H1 (cell line): ENCODE data around the gene EPM2A. TPM values are rescaled to one million over a fixed set of nuclear protein-coding genes. Genes with fewer than 3 reads are reported as not detected.

Experiments used
- CTCF ChIA-PET: fragments of 300-600 bp; sonication (Branson Sonifier 250); formaldehyde crosslinking; loops from one replicate; lab custom pipeline; 2021; ENCODE audit not compliant: partially characterized antibody; lab: Charles Lee
- POLR2A ChIA-PET: fragments of 300-600 bp; sonication (Branson Sonifier 250); formaldehyde crosslinking; loops from one replicate; lab custom pipeline; 2021; ENCODE audit warnings: inconsistent platforms; ENCODE audit not compliant: partially characterized antibody; lab: Charles Lee
- DNase-seq, 2 experiments: peaks; one replicate each; pipeline versions ENCODE4 v3.0.0 to v3.0.0-alpha.2; 2010 to 2022; ENCODE audit warnings: low spot score in 2 of 2, low read depth in 1 of 2, mixed read lengths in 1 of 2
- FAIRE-seq: peaks from 2 replicates; lab custom pipeline; 2011; peaks lifted over from hg19 to GRCh38; lab: Jason Lieb, UNC
- H2AFZ ChIP-seq: 2 replicates; pipeline ENCODE4 v1.8.1; 2012; ENCODE audit warnings: low read length, inconsistent platforms
- H2AK5ac ChIP-seq: 2 replicates; pipeline ENCODE4 v1.6.1; 2013; ENCODE audit warnings: low read depth, low read length
- H2BK120ac ChIP-seq: replicated peaks from 2 replicates; pipeline ENCODE3; 2013; ENCODE audit warnings: low read depth, low read length, inconsistent platforms
- H2BK12ac ChIP-seq: 2 replicates; pipeline ENCODE4 v1.6.1; 2013; ENCODE audit warnings: low read depth, low read length
- H2BK15ac ChIP-seq: 2 replicates; pipeline ENCODE4 v1.6.1; 2013; ENCODE audit warnings: low read length
- H2BK20ac ChIP-seq: 2 replicates; pipeline ENCODE4 v1.6.1; 2013; ENCODE audit warnings: low read length
- H2BK5ac ChIP-seq: 2 replicates; pipeline ENCODE4 v1.6.1; 2013; ENCODE audit warnings: low read depth, low read length
- H3K14ac ChIP-seq: 2 replicates; pipeline ENCODE4 v1.6.1; 2013; ENCODE audit warnings: inconsistent platforms; ENCODE audit not compliant: insufficient read length
- H3K18ac ChIP-seq: 2 replicates; pipeline ENCODE4 v1.6.1; 2013; ENCODE audit warnings: low read length; ENCODE audit errors: extremely low read depth
- H3K23ac ChIP-seq: 2 replicates; pipeline ENCODE4 v1.6.1; 2013; ENCODE audit warnings: inconsistent platforms; ENCODE audit not compliant: insufficient read length
- H3K23me2 ChIP-seq: 2 replicates; pipeline ENCODE4 v1.6.1; 2013; ENCODE audit warnings: low read depth, low read length
- H3K27ac ChIP-seq: 2 replicates; pipeline ENCODE4 v1.6.1; 2011; ENCODE audit warnings: low read depth, low read length, inconsistent platforms
- H3K27me3 ChIP-seq, 4 experiments: replicated peaks in 1 of 4; 1 replicate in 1 of 4; 2 replicates in 3 of 4; pipeline versions ENCODE4 v1.6.1 to v1.8.1; 2011 to 2013; ENCODE audit warnings: low read length in 3 of 4, mild to moderate bottlenecking in 3 of 4, inconsistent platforms in 2 of 4, mixed read lengths in 2 of 4, moderate library complexity in 1 of 4; ENCODE audit not compliant: control insufficient read depth in 3 of 4, insufficient read depth in 3 of 4; ENCODE audit errors: extremely low read depth in 1 of 4
- H3K36me3 ChIP-seq, 4 experiments: 2 replicates each; pipeline versions ENCODE4 v1.6.1 to v1.8.1; 2011 to 2013; ENCODE audit warnings: mild to moderate bottlenecking in 4 of 4, low read length in 3 of 4, moderate library complexity in 2 of 4, control low read depth in 1 of 4, inconsistent platforms in 1 of 4; ENCODE audit not compliant: insufficient read depth in 4 of 4, control insufficient read depth in 2 of 4
- H3K4ac ChIP-seq: replicated peaks from 2 replicates; pipeline ENCODE3; 2013; ENCODE audit warnings: low read length, low read depth, mixed read lengths, inconsistent platforms; ENCODE audit not compliant: insufficient read length
- H3K4me1 ChIP-seq, 4 experiments: replicated peaks in 1 of 4; 1 replicate in 1 of 4; 2 replicates in 3 of 4; pipeline versions ENCODE4 v1.6.1 to v1.8.1; 2011 to 2013; ENCODE audit warnings: low read length in 3 of 4, inconsistent platforms in 2 of 4, mixed read lengths in 1 of 4; ENCODE audit not compliant: insufficient read depth in 4 of 4, control insufficient read depth in 3 of 4
- H3K4me2 ChIP-seq, 2 experiments: 2 replicates each; pipeline versions ENCODE4 v1.6.1 to v1.8.1; 2011 to 2013; ENCODE audit warnings: low read depth in 2 of 2, low read length in 2 of 2, control low read depth in 1 of 2, inconsistent platforms in 1 of 2, mild to moderate bottlenecking in 1 of 2; ENCODE audit not compliant: insufficient read depth in 1 of 2
- H3K4me3 ChIP-seq, 4 experiments: fragments of 200-600, 300-600 bp in 1 of 4; sonication (generic), shearing (Covaris generic), sonication (Bioruptor Twin) in 1 of 4; 2 replicates each; pipeline versions ENCODE4 v1.5.1 to v1.8.1; 2011 to 2016; ENCODE audit warnings: low read length in 4 of 4, low read depth in 3 of 4, control low read depth in 2 of 4, inconsistent platforms in 2 of 4, mild to moderate bottlenecking in 2 of 4, mixed read lengths in 1 of 4, moderate library complexity in 1 of 4; ENCODE audit not compliant: insufficient read depth in 2 of 4; ENCODE audit errors: extremely low read depth in 1 of 4
- H3K56ac ChIP-seq: replicated peaks from 2 replicates; pipeline ENCODE3; 2013; ENCODE audit warnings: low read depth, mild to moderate bottlenecking, mixed read lengths, low read length, inconsistent platforms; ENCODE audit not compliant: insufficient read length
- H3K79me1 ChIP-seq: 2 replicates; pipeline ENCODE4 v1.6.1; 2013; ENCODE audit warnings: low read depth, low read length, control low read depth
- H3K79me2 ChIP-seq, 2 experiments: 2 replicates each; pipeline versions ENCODE4 v1.6.1 to v1.8.1; 2012 to 2013; ENCODE audit warnings: low read length in 2 of 2, mild to moderate bottlenecking in 2 of 2, inconsistent platforms in 1 of 2; ENCODE audit not compliant: insufficient read depth in 2 of 2, control insufficient read depth in 1 of 2
- H3K9ac ChIP-seq, 4 experiments: replicated peaks in 1 of 4; 1 replicate in 1 of 4; 2 replicates in 3 of 4; pipeline versions ENCODE4 v1.6.1 to v1.8.1; 2011 to 2013; ENCODE audit warnings: low read depth in 3 of 4, low read length in 3 of 4, control low read depth in 2 of 4, mild to moderate bottlenecking in 2 of 4, moderate library complexity in 2 of 4, inconsistent platforms in 1 of 4; ENCODE audit errors: extremely low read depth in 1 of 4
- H3K9me3 ChIP-seq, 2 experiments: 2 replicates each; pipeline versions ENCODE4 v1.6.1 to v1.8.1; 2012 to 2013; ENCODE audit warnings: mild to moderate bottlenecking in 2 of 2, moderate library complexity in 2 of 2, control low read depth in 1 of 2, inconsistent platforms in 1 of 2, low read depth in 1 of 2, low read length in 1 of 2, mixed read lengths in 1 of 2; ENCODE audit not compliant: insufficient read depth in 2 of 2
- H4K20me1 ChIP-seq, 2 experiments: replicated peaks in 1 of 2; 2 replicates each; pipeline versions ENCODE3 to v1.8.1; 2011 to 2013; ENCODE audit warnings: inconsistent platforms in 2 of 2, low read length in 2 of 2, mild to moderate bottlenecking in 1 of 2; ENCODE audit not compliant: insufficient read depth in 2 of 2, control insufficient read depth in 1 of 2
- H4K5ac ChIP-seq: 2 replicates; pipeline ENCODE4 v1.6.1; 2013; ENCODE audit warnings: low read length, low read depth, mixed read lengths, inconsistent platforms; ENCODE audit not compliant: insufficient read length
- H4K8ac ChIP-seq: 2 replicates; pipeline ENCODE4 v1.8.0; 2013; ENCODE audit warnings: mild to moderate bottlenecking, moderate library complexity, low read length, inconsistent platforms; ENCODE audit not compliant: insufficient read depth; ENCODE audit errors: extremely low read depth
- H4K91ac ChIP-seq: replicated peaks from 2 replicates; pipeline ENCODE3; 2013; ENCODE audit warnings: low read length, mixed read lengths, inconsistent platforms; ENCODE audit not compliant: insufficient read length
- CREB1 ChIP-seq: IDR thresholded peaks from 2 replicates; pipeline ENCODE4 v1.6.1; 2012; ENCODE audit warnings: inconsistent platforms
- WGBS, 2 experiments: shearing (Covaris generic) in 1 of 2; methylation state at CpG; one replicate each; pipeline versions ENCODE4 v1.1.6 to v1.1.7; 2013 to 2015; ENCODE audit warnings: low lambda C conversion rate in 2 of 2, mixed read lengths in 2 of 2, inconsistent platforms in 1 of 2, low coverage in 1 of 2, missing lambda C conversion rate in 1 of 2; ENCODE audit not compliant: insufficient replicate concordance in 2 of 2, insufficient coverage in 1 of 2, insufficient read length in 1 of 2; ENCODE audit errors: extremely low coverage in 1 of 2, missing lambda C conversion rate in 1 of 2; 5-methylcytosine and 5-hydroxymethylcytosine counted together
- polyA plus RNA-seq, 7 experiments: library from polyadenylated mRNA; depleted of rRNA in 3 of 7; stranded (reverse) in 5 of 7; unstranded in 2 of 7; fragments of >200 nt in 5 of 7; fragments of 200-250 nt in 2 of 7; gene quantifications; 1 replicate in 5 of 7; 2 replicates in 1 of 7; 4 replicates in 1 of 7; pipeline versions ENCODE4 v1.2.1 to v1.2.3, GENCODE V29; 2011 to 2013; ENCODE audit warnings: missing spikeins in 2 of 7, mixed read lengths in 2 of 7
- total RNA-seq: library from RNA; stranded (reverse); fragmentation: NEBNext Ultra II Directional; extraction: Animal tissue kit (Norgen Biotek cat#: 25700); gene quantifications from 2 replicates; pipeline ENCODE4 v1.2.1, GENCODE V29; 2021

The EPM2A gene
- total and polyA plus RNA-seq, 2 of the 8 experiments (the other 6 are each of a cell fraction or from before 2014, with no cell fraction given) = 2.3 to 6.2 TPM

DNA sequence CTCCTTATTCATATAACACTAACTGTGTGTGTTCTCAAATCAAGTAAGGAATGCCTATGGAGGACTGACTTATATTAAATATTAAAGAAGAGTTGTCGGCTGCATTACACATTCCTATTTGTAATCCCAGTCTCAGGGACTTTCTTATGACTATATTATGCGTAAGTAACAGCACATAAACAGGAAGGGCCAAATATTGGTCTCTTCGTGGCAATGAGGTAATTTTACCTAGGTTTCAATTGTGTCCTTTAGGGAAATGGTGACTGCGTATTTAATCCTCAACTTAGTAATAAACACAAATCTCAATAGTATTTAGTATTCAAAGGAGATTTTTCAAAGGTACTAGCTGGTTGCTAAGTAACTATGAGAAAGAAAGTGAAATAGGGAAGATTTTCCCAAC lies 22.8 kb upstream of the EPM2A start:
- no peak for FAIRE-seq
- no peak overlapping the region for H2BK20ac ChIP-seq
- no peak overlapping the region for H3K4ac ChIP-seq
- no peak overlapping the region for H2BK15ac ChIP-seq
- POLR2A ChIA-PET = no interaction called here
- no peak overlapping the region for H2AFZ ChIP-seq
- H3K4me2 ChIP-seq = no peak overlapping the region
- H3K79me1 ChIP-seq = no peaks in the 10 kb centered on the region
- 90% methylated on average over 4 of the region's 4 CpGs; no CpG with 5 or more reads in 1 of the 2 experiments for WGBS, 2 experiments
- H4K8ac ChIP-seq = no peak overlapping the region
- TF ChIP-seq CREB1 = no peak
- TF ChIP-seq, all 59 proteins: peak for 0
- no peak overlapping the region for H3K18ac ChIP-seq
- CTCF ChIA-PET = no interaction called here
- H4K91ac ChIP-seq = no peak overlapping the region
- H4K5ac ChIP-seq = no peak overlapping the region
- no peak overlapping the region for H3K23ac ChIP-seq
- no peak overlapping the region for H3K56ac ChIP-seq
- DNase-seq = no peak
- no peak overlapping the region for H2BK5ac ChIP-seq
- no peak overlapping the region for H3K9ac ChIP-seq
- H2BK12ac ChIP-seq = no peak overlapping the region
- H2AK5ac ChIP-seq = no peak overlapping the region
- no peaks in the 10 kb centered on the region for H3K4me1 ChIP-seq
- H3K27ac ChIP-seq = no peak overlapping the region
- no peaks in the 10 kb centered on the region for H3K27me3 ChIP-seq
- H3K36me3 ChIP-seq = no peaks in the 10 kb centered on the region
- H4K20me1 ChIP-seq = no peaks in the 10 kb centered on the region
- H3K14ac ChIP-seq = no peak overlapping the region
- H3K4me3 ChIP-seq = no peak overlapping the region
- H3K9me3 ChIP-seq = no peaks in the 10 kb centered on the region
- H2BK120ac ChIP-seq = no peak overlapping the region
- H3K79me2 ChIP-seq = no peaks in the 10 kb centered on the region
- H3K23me2 ChIP-seq = no peaks in the 10 kb centered on the region
